ENCODE results near the gene ADAMTS2. TPM values are rescaled to one million over a fixed set of nuclear protein-coding genes. Genes with fewer than 3 reads are reported as not detected.
A peak's percentile ranks its signal among the peaks of the same experiment; 100 is the strongest.

Gene ADAMTS2
- total and polyA plus RNA-seq, 2 donors (not counting 1 experiment from before 2014, with no cell fraction given), result 16.2 to 70.2 TPM

DNA sequence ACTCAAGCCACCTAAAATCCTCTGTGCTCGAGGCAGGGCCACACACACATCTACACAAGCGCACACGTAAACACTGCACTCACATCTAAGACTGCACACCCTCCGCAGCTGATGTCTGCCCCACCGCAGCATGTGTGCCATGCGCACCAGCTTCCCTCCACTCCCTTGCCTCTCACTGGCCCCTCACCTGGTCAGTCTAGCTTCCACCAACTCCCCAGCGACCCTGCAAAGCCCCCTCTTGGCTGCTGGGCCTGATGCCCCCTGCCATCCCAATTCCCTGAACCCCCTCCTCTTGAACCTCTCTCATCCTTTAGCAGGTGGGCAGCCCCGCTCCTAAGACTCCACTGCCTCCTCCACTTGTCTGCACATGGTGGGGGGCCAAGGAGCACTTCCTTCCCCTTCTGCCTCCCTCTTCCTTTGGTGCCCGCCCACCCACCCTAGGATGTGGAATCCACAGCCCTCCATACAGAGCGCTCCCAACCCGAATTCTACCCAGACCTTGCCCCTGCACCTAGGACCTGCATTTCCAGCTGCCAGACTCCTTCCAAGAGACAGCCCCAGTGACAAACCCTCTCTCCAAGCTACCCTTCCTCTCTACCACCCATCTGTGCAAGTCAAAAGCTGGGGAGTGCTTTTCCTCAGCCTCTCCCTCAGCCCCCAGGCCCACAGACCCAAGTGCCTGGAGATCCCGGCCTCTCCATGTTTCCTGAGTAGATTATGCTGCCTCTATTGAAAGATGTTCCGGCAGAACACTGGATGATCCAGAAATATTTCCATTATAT, 23.9 kb downstream of the ADAMTS2 start:
- TF ChIP-seq, protein P1, sequence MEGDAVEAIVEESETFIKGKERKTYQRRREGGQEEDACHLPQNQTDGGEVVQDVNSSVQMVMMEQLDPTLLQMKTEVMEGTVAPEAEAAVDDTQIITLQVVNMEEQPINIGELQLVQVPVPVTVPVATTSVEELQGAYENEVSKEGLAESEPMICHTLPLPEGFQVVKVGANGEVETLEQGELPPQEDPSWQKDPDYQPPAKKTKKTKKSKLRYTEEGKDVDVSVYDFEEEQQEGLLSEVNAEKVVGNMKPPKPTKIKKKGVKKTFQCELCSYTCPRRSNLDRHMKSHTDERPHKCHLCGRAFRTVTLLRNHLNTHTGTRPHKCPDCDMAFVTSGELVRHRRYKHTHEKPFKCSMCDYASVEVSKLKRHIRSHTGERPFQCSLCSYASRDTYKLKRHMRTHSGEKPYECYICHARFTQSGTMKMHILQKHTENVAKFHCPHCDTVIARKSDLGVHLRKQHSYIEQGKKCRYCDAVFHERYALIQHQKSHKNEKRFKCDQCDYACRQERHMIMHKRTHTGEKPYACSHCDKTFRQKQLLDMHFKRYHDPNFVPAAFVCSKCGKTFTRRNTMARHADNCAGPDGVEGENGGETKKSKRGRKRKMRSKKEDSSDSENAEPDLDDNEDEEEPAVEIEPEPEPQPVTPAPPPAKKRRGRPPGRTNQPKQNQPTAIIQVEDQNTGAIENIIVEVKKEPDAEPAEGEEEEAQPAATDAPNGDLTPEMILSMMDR (conservative IDR thresholded peaks at IDR 0.05 in 1 of 2, IDR thresholded peaks at IDR 0.05 in 1 of 2; ENCODE audit: low read depth in 1 of 2, low read length in 2 of 2), result no peak
- TF ChIP-seq EZH2 (IDR thresholded peaks at IDR 0.05; ENCODE audit: low read length, missing control alignments), result no peak
- H3K4me2 ChIP-seq (ENCODE audit: extremely low read depth, insufficient read depth, low read length), result no peak overlapping the region
- H3K27ac ChIP-seq (ENCODE audit: insufficient read depth, low read length), result no peak overlapping the region
- no peak for DNase-seq (ENCODE audit: low read depth in 2 of 2)
- H3K27me3 ChIP-seq (ENCODE audit: control insufficient read depth, insufficient read depth, low read length), result no peaks in the 10 kb centered on the region
- no peak overlapping the region for H3K9ac ChIP-seq (ENCODE audit: insufficient read depth, low read length)
- H3K4me3 ChIP-seq (replicated peaks in 1 of 4; ENCODE audit: control extremely low read depth in 1 of 4, insufficient read depth in 1 of 4, low read depth in 3 of 4, low read length in 4 of 4), result no peak overlapping the region
- no peaks in the 10 kb centered on the region for H3K36me3 ChIP-seq (ENCODE audit: control insufficient read depth, insufficient read depth, low read length)
- H2AFZ ChIP-seq (ENCODE audit: low read length), result no peak overlapping the region
- H4K20me1 ChIP-seq (ENCODE audit: control insufficient read depth, extremely low read depth, insufficient read depth, low read length), result no peaks in the 10 kb centered on the region
- H3K9me3 ChIP-seq (ENCODE audit: control insufficient read depth, insufficient read depth, low read depth, low read length), result no peaks in the 10 kb centered on the region
- peaks cover 22% of the 10 kb centered on the region for H3K79me2 ChIP-seq (ENCODE audit: control insufficient read depth, insufficient read depth, low read length)
- H3K4me1 ChIP-seq (ENCODE audit: control insufficient read depth, extremely low read depth, insufficient read depth, low read length), result peaks cover 13% of the 10 kb centered on the region

DNA sequence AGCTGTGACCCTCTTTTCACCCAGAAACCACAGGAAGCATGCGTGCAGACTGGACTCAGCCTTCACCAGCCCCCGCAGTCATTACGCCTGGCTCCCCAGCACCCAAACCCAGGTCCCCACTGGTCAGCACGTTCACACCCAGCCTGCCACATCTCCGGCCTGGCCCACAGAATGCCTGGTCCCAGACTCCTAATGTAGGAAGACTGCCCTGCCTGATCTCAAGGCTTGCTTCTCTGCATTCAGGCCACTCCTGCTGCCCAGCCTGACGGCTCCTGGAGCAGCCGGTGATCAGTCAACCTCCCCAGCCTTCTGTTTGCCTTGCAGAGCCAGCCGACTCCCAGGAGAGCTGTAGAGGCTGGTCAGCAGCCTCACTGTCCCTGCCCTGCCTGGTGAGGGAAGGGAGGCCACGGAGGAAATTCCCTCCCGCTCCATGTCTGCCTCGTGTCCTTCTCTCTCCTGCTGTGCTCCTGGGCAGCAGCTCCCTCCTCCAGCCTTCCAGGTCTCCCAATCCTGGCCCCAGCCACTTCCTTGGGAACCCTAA, 25.4 kb downstream of the ADAMTS2 start:
- no peaks in the 10 kb centered on the region for H4K20me1 ChIP-seq (ENCODE audit: control insufficient read depth, extremely low read depth, insufficient read depth, low read length)
- peaks cover 15% of the 10 kb centered on the region for H3K4me1 ChIP-seq (ENCODE audit: control insufficient read depth, extremely low read depth, insufficient read depth, low read length)
- H2AFZ ChIP-seq (ENCODE audit: low read length), result no peak overlapping the region
- no peaks in the 10 kb centered on the region for H3K9me3 ChIP-seq (ENCODE audit: control insufficient read depth, insufficient read depth, low read depth, low read length)
- H3K36me3 ChIP-seq (ENCODE audit: control insufficient read depth, insufficient read depth, low read length), result peaks cover 3% of the 10 kb centered on the region
- H3K4me3 ChIP-seq (replicated peaks in 1 of 4; ENCODE audit: control extremely low read depth in 1 of 4, insufficient read depth in 1 of 4, low read depth in 3 of 4, low read length in 4 of 4), result no peak overlapping the region
- H3K4me2 ChIP-seq (ENCODE audit: extremely low read depth, insufficient read depth, low read length), result peak overlapping the region; percentile 37
- H3K27ac ChIP-seq (ENCODE audit: insufficient read depth, low read length), result peak overlapping the region; percentile 56
- peak; percentile 52 to 76 for DNase-seq (ENCODE audit: low read depth in 2 of 2)
- H3K27me3 ChIP-seq (ENCODE audit: control insufficient read depth, insufficient read depth, low read length), result no peaks in the 10 kb centered on the region
- TF ChIP-seq EZH2 (IDR thresholded peaks at IDR 0.05; ENCODE audit: low read length, missing control alignments), result no peak
- TF ChIP-seq, protein P1 (conservative IDR thresholded peaks at IDR 0.05 in 1 of 2, IDR thresholded peaks at IDR 0.05 in 1 of 2; ENCODE audit: low read depth in 1 of 2, low read length in 2 of 2), result no peak
- peak overlapping the region; percentile 47 for H3K9ac ChIP-seq (ENCODE audit: insufficient read depth, low read length)
- peaks cover 24% of the 10 kb centered on the region for H3K79me2 ChIP-seq (ENCODE audit: control insufficient read depth, insufficient read depth, low read length)

DNA sequence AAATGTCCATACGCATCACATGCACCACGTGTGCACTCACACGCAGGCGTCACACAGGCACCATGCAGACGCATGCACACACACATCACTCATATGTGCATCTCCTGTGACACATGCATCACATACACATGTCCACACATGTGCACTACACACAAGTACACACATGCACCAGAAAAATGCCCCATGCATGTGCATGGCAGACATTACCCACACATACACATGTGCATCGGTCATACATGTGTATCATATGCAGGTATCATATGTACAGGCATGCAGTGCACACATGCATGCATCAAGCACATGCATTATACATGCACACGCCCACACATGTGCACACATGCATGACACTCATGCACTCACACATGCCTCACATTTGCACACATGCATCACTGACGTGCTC, 26.1 kb downstream of the ADAMTS2 start:
- H3K36me3 ChIP-seq (ENCODE audit: control insufficient read depth, insufficient read depth, low read length), result peaks cover 3% of the 10 kb centered on the region
- peaks cover 20% of the 10 kb centered on the region for H3K4me1 ChIP-seq (ENCODE audit: control insufficient read depth, extremely low read depth, insufficient read depth, low read length)
- peaks cover 26% of the 10 kb centered on the region for H3K79me2 ChIP-seq (ENCODE audit: control insufficient read depth, insufficient read depth, low read length)
- no peaks in the 10 kb centered on the region for H4K20me1 ChIP-seq (ENCODE audit: control insufficient read depth, extremely low read depth, insufficient read depth, low read length)
- H3K9me3 ChIP-seq (ENCODE audit: control insufficient read depth, insufficient read depth, low read depth, low read length), result no peaks in the 10 kb centered on the region
- H3K4me3 ChIP-seq (replicated peaks in 1 of 4; ENCODE audit: control extremely low read depth in 1 of 4, insufficient read depth in 1 of 4, low read depth in 3 of 4, low read length in 4 of 4), result no peak overlapping the region
- H2AFZ ChIP-seq (ENCODE audit: low read length), result no peak overlapping the region
- no peak for TF ChIP-seq EZH2 (IDR thresholded peaks at IDR 0.05; ENCODE audit: low read length, missing control alignments)
- TF ChIP-seq, protein P1 (conservative IDR thresholded peaks at IDR 0.05 in 1 of 2, IDR thresholded peaks at IDR 0.05 in 1 of 2; ENCODE audit: low read depth in 1 of 2, low read length in 2 of 2), result no peak
- no peaks in the 10 kb centered on the region for H3K27me3 ChIP-seq (ENCODE audit: control insufficient read depth, insufficient read depth, low read length)
- H3K9ac ChIP-seq (ENCODE audit: insufficient read depth, low read length), result no peak overlapping the region
- no peak for DNase-seq (ENCODE audit: low read depth in 2 of 2)
- no peak overlapping the region for H3K27ac ChIP-seq (ENCODE audit: insufficient read depth, low read length)
- no peak overlapping the region for H3K4me2 ChIP-seq (ENCODE audit: extremely low read depth, insufficient read depth, low read length)
